ENCODE data around the gene KCNG1.

Gene KCNG1

GRCh38 chr20:50967586-50967985, 55.3 kb downstream of the KCNG1 start:
- no peak for DNase-seq (ENCODE audit: low read depth)
- TF ChIP-seq CTCF (IDR thresholded peaks at IDR 0.05; ENCODE audit: low read length, missing control alignments) = no peak

GRCh38 chr20:50959543-50960126, 63.3 kb downstream of the KCNG1 start:
- no peak for TF ChIP-seq CTCF (IDR thresholded peaks at IDR 0.05; ENCODE audit: low read length, missing control alignments)
- peak overlapping the region; percentile 93 for H3K4me3 ChIP-seq (replicated peaks; ENCODE audit: low read depth, low read length)
- DNase-seq (ENCODE audit: low read depth) = no peak

More at GRCh38 chr20:50967586-50967985, 55.3 kb downstream of the KCNG1 start:
- no peak overlapping the region for H3K4me3 ChIP-seq (replicated peaks; ENCODE audit: low read depth, low read length)

- peak; percentile 96 for DNase-seq (ENCODE audit: low read depth)
- H3K4me3 ChIP-seq (replicated peaks; ENCODE audit: low read depth, low read length) = peak within 1 kb of the TSS; percentile 93
- no peak for TF ChIP-seq CTCF (IDR thresholded peaks at IDR 0.05; ENCODE audit: low read length, missing control alignments)
Observed at GRCh38 chr20:50958615-50959542, 64.0 kb downstream of the KCNG1 start, which contains the start of gene MOCS3. Gene MOCS3, plus strand, starts transcription at chr20:50958818. Its CDS starts 25 bp downstream, at chr20:50958843.

GRCh38 chr20:50957798-50958614, 64.9 kb downstream of the KCNG1 start, which contains the start of gene DPM1:
Gene DPM1, minus strand, starts transcription at chr20:50958532. Its CDS starts 9 bp downstream, at chr20:50958523.
- no peak for TF ChIP-seq CTCF (IDR thresholded peaks at IDR 0.05; ENCODE audit: low read length, missing control alignments)

GRCh38 chr20:50957276-50957675, 65.6 kb downstream of the KCNG1 start:
- peak; percentile 38 for DNase-seq (ENCODE audit: low read depth)
- peak overlapping the region; percentile 93 for H3K4me3 ChIP-seq (replicated peaks; ENCODE audit: low read depth, low read length)
- no peak for TF ChIP-seq CTCF (IDR thresholded peaks at IDR 0.05; ENCODE audit: low read length, missing control alignments)

More at GRCh38 chr20:50957798-50958614, 64.9 kb downstream of the KCNG1 start, which contains the start of gene DPM1:
- H3K4me3 ChIP-seq (replicated peaks; ENCODE audit: low read depth, low read length) = peak within 1 kb of the TSS; percentile 93
- peak; percentile 94 for DNase-seq (ENCODE audit: low read depth)

GRCh38 chr20:50953821-50954220, 69.1 kb downstream of the KCNG1 start:
- no peak for DNase-seq (ENCODE audit: low read depth)
- no peak overlapping the region for H3K4me3 ChIP-seq (replicated peaks; ENCODE audit: low read depth, low read length)

More at GRCh38 chr20:50953821-50954220, 69.1 kb downstream of the KCNG1 start:
- TF ChIP-seq CTCF (IDR thresholded peaks at IDR 0.05; ENCODE audit: low read length, missing control alignments) = no peak
